Neural crest cell (in vitro differentiated cells): Measurements from ENCODE around the gene HBA2. TPM values are rescaled to one million over a fixed set of nuclear protein-coding genes. Genes with fewer than 3 reads are reported as not detected.
"Not testable (repeated sequence)": the region's sequence is repeated elsewhere in the genome, so short reads cannot be mapped to it uniquely, and the experiment has no call there.

ENCODE experiments used
- DNase-seq: peaks from one replicate; pipeline ENCODE4 v3.0.0; 2021; ENCODE audit warnings: low read depth, mixed read lengths, low spot score
- H3K27ac Mint-ChIP-seq: one replicate; pipeline ENCODE4 v1.8.0; 2021; ENCODE audit warnings: mild to moderate bottlenecking, mixed read lengths; ENCODE audit not compliant: unreplicated experiment
- H3K27me3 Mint-ChIP-seq: 2 replicates; pipeline ENCODE4 v1.8.0; 2021; ENCODE audit warnings: low read depth, mild to moderate bottlenecking, mixed read lengths
- H3K36me3 Mint-ChIP-seq: 2 replicates; pipeline ENCODE4 v1.8.0; 2021; ENCODE audit warnings: low read depth, mild to moderate bottlenecking, mixed read lengths
- H3K4me1 Mint-ChIP-seq: 2 replicates; pipeline ENCODE4 v1.8.0; 2021; ENCODE audit warnings: mixed read lengths
- H3K4me3 Mint-ChIP-seq: one replicate; pipeline ENCODE4 v1.8.0; 2021; ENCODE audit warnings: mild to moderate bottlenecking, mixed read lengths
- H3K9me3 Mint-ChIP-seq: 2 replicates; pipeline ENCODE4 v1.8.0; 2021; ENCODE audit warnings: mixed read lengths
- total RNA-seq: library from RNA; stranded (reverse); gene quantifications from 2 replicates; pipeline ENCODE4 v1.2.1, GENCODE V29; 2021
- TF ChIP-seq, protein P1 (sequence below): fragments of 200-600 bp; sonication (generic); conservative IDR thresholded peaks from 2 replicates; pipeline ENCODE4 v1.5.0; 2021; ENCODE audit warnings: antibody characterized with exemption, mild to moderate bottlenecking

Gene HBA2
- total RNA-seq, 1 donor from 2014 or later, result not detected

GRCh38 chr16:162271-162991 is 10.2 kb upstream of the HBA2 start:
- no peaks in the 10 kb centered on the region for H3K36me3 Mint-ChIP-seq
- no peak overlapping the region for H3K27ac Mint-ChIP-seq
- H3K27me3 Mint-ChIP-seq, result peaks cover 67% of the 10 kb centered on the region
- no peaks in the 10 kb centered on the region for H3K9me3 Mint-ChIP-seq
- no peak overlapping the region for H3K4me3 Mint-ChIP-seq
- DNase-seq, result no peak
- TF ChIP-seq, protein P1, sequence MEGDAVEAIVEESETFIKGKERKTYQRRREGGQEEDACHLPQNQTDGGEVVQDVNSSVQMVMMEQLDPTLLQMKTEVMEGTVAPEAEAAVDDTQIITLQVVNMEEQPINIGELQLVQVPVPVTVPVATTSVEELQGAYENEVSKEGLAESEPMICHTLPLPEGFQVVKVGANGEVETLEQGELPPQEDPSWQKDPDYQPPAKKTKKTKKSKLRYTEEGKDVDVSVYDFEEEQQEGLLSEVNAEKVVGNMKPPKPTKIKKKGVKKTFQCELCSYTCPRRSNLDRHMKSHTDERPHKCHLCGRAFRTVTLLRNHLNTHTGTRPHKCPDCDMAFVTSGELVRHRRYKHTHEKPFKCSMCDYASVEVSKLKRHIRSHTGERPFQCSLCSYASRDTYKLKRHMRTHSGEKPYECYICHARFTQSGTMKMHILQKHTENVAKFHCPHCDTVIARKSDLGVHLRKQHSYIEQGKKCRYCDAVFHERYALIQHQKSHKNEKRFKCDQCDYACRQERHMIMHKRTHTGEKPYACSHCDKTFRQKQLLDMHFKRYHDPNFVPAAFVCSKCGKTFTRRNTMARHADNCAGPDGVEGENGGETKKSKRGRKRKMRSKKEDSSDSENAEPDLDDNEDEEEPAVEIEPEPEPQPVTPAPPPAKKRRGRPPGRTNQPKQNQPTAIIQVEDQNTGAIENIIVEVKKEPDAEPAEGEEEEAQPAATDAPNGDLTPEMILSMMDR, result no peak
- H3K4me1 Mint-ChIP-seq, result no peaks in the 10 kb centered on the region

DNA sequence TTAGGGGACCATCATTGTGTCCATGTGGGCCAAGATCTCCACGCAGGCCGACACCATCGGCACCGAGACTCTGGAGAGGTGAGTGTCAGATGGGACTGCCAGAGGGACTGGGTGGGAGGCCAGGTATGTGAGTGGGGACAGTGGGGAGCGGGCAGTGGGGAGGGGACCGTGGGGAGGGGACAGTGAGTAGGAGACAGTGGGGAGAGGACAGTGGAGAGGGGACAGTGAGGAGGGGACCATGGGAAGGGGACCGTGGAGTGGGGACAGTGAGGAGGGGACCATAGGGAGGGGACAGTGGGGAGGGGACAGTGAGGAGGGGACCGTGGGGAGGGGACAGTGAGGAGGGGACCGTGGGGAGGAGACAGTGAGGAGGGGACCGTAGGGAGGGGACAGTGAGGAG is 9.5 kb upstream of the HBA2 start:
- not testable (repeated sequence) for H3K9me3 Mint-ChIP-seq, H3K27ac Mint-ChIP-seq, H3K36me3 Mint-ChIP-seq, H3K4me1 Mint-ChIP-seq, H3K4me3 Mint-ChIP-seq, DNase-seq
- peaks cover 67% of the 10 kb centered on the region for H3K27me3 Mint-ChIP-seq

GRCh38 chr16:163696-164095 is 9.0 kb upstream of the HBA2 start:
- not testable (repeated sequence) for H3K9me3 Mint-ChIP-seq, DNase-seq, H3K4me3 Mint-ChIP-seq, H3K36me3 Mint-ChIP-seq, H3K4me1 Mint-ChIP-seq, H3K27ac Mint-ChIP-seq
- H3K27me3 Mint-ChIP-seq, result peaks cover 69% of the 10 kb centered on the region

- not testable (repeated sequence) for H3K9me3 Mint-ChIP-seq, H3K36me3 Mint-ChIP-seq, H3K4me3 Mint-ChIP-seq, DNase-seq, H3K27ac Mint-ChIP-seq, H3K4me1 Mint-ChIP-seq
- peaks cover 71% of the 10 kb centered on the region for H3K27me3 Mint-ChIP-seq
Measured at GRCh38 chr16:164134-164823, 8.4 kb upstream of the HBA2 start.

GRCh38 chr16:164827-165538 is 7.7 kb upstream of the HBA2 start:
- Mint-ChIP-seq H3K4me1 (no peaks in the 10 kb centered on the region), H3K27ac (no peak overlapping the region), H3K4me3 (no peak overlapping the region), H3K36me3 (no peaks in the 10 kb centered on the region), H3K27me3 (peaks cover 73% of the 10 kb centered on the region), H3K9me3 (no peaks in the 10 kb centered on the region)
- TF ChIP-seq, protein P1, result no peak
- DNase-seq, result no peak

DNA sequence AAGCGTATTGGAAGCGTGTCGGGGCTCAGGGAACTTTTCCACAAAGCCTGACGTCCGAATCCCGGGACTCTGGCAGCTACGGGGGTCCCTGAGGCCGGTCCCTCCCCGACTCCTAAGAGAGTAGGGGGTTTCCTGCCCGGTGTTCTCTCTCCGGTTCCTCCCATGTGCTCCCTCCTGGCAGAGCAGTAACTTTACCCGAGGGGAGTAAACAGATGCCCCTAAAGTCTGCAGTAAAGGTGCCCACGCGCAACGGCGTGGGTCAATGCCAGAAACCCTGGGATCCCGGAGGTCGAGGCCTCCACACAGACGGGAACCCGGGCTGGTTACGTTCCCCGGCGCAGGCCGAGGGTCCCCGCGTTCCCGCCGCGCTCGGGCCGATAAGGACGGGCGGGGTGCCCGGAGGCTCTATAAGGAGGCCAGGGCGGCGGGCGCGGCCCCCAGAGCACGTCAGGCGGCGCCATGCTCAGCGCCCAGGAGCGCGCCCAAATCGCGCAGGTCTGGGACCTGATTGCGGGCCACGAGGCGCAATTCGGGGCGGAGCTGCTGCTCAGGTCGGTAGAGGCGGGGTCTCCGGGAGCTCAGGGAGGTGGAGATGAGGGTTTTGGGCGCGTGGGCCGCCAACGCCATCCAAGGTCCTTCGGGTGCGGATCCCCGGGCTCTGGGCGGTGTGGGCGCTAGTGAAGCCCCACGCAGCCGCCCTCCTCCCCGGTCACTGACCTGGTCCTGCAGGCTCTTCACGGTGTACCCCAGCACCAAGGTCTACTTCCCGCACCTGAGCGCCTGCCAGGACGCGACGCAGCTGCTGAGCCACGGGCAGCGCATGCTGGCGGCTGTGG is 6.9 kb upstream of the HBA2 start, which contains the start of gene HBM:
Gene HBM, plus strand, starts transcription at position 440 of the 836 bp plus-strand sequence. Its CDS starts 20 bp downstream, at position 460.
- Mint-ChIP-seq H3K9me3 (no peaks in the 10 kb centered on the region), H3K27me3 (peaks cover 81% of the 10 kb centered on the region), H3K27ac (no peak within 1 kb of the TSS), H3K36me3 (no peaks in the 10 kb centered on the region), H3K4me3 (no peak within 1 kb of the TSS), H3K4me1 (no peaks in the 10 kb centered on the region)
- no peak for DNase-seq
- TF ChIP-seq, protein P1, result no peak
